Keratinocyte (primary cell): ENCODE measurements around the gene KANSL1. TPM values are rescaled to one million over a fixed set of nuclear protein-coding genes. Genes with fewer than 3 reads are reported as not detected.

Experiments used
- DNase-seq: peaks from one replicate; pipeline ENCODE4 v3.0.0-alpha.2; 2011; ENCODE audit warnings: low read depth, missing footprints, low spot score
- FAIRE-seq: peaks from 2 replicates; lab custom pipeline; 2011; peaks lifted over from hg19 to GRCh38; lab: Jason Lieb, UNC
- H2AFZ ChIP-seq: 2 replicates; pipeline ENCODE4 v1.6.0; 2012; ENCODE audit warnings: low read length, control low read depth, inconsistent platforms; ENCODE audit not compliant: control insufficient read depth
- H3K27ac ChIP-seq: 2 replicates; pipeline ENCODE4 v1.5.1; 2011; ENCODE audit warnings: low read length; ENCODE audit not compliant: control insufficient read depth, insufficient read depth
- H3K27me3 ChIP-seq: 3 replicates; pipeline ENCODE4 v1.6.0; 2011; ENCODE audit warnings: low read length; ENCODE audit not compliant: control insufficient read depth, insufficient read depth; ENCODE audit errors: extremely low read depth
- H3K36me3 ChIP-seq, 2 experiments: 2 replicates in 1 of 2; 3 replicates in 1 of 2; pipeline ENCODE4 v1.5.1; 2011; ENCODE audit warnings: low read length in 2 of 2, mild to moderate bottlenecking in 1 of 2; ENCODE audit not compliant: control insufficient read depth in 2 of 2, insufficient read depth in 2 of 2; ENCODE audit errors: extremely low read depth in 1 of 2
- H3K4me1 ChIP-seq: 3 replicates; pipeline ENCODE4 v1.5.1; 2011; ENCODE audit warnings: low read length; ENCODE audit not compliant: control insufficient read depth, insufficient read depth; ENCODE audit errors: extremely low read depth
- H3K4me2 ChIP-seq: 3 replicates; pipeline ENCODE4 v1.6.0; 2011; ENCODE audit warnings: low read depth, low read length; ENCODE audit not compliant: control insufficient read depth, insufficient read depth; ENCODE audit errors: extremely low read depth
- H3K4me3 ChIP-seq, 3 experiments: fragments of 200-600 bp in 1 of 3; sonication (generic) in 1 of 3; 2 replicates in 2 of 3; 3 replicates in 1 of 3; pipeline ENCODE4 v1.5.1; 2011 to 2016; ENCODE audit warnings: low read length in 3 of 3, mild to moderate bottlenecking in 3 of 3, control low read depth in 2 of 3, inconsistent platforms in 1 of 3, low read depth in 1 of 3, mixed read lengths in 1 of 3, mixed run types in 1 of 3, moderate library complexity in 1 of 3; ENCODE audit not compliant: control insufficient read depth in 2 of 3, insufficient read depth in 2 of 3; ENCODE audit errors: extremely low read depth in 1 of 3
- H3K79me2 ChIP-seq: 2 replicates; pipeline ENCODE4 v1.6.0; 2012; ENCODE audit warnings: low read length; ENCODE audit not compliant: control insufficient read depth, insufficient read depth
- H3K9ac ChIP-seq: 3 replicates; pipeline ENCODE4 v1.6.0; 2011; ENCODE audit warnings: low read length; ENCODE audit not compliant: control insufficient read depth, insufficient read depth; ENCODE audit errors: extremely low read depth
- H3K9me1 ChIP-seq: 3 replicates; pipeline ENCODE4 v1.6.0; 2011; ENCODE audit warnings: low read length; ENCODE audit not compliant: control insufficient read depth, insufficient read depth; ENCODE audit errors: extremely low read depth
- H3K9me3 ChIP-seq: 2 replicates; pipeline ENCODE4 v1.5.1; 2012; ENCODE audit warnings: low read depth, low read length; ENCODE audit not compliant: control insufficient read depth
- H4K20me1 ChIP-seq: 3 replicates; pipeline ENCODE4 v1.6.0; 2011; ENCODE audit warnings: low read length; ENCODE audit not compliant: control insufficient read depth, insufficient read depth; ENCODE audit errors: extremely low read depth
- CTCF ChIP-seq, 3 experiments: IDR thresholded peaks in 1 of 3; conservative IDR thresholded peaks in 1 of 3; optimal IDR thresholded peaks in 1 of 3; 2 replicates in 2 of 3; 3 replicates in 1 of 3; pipeline versions ENCODE3 to v1.5.1; 2011; ENCODE audit warnings: low read length in 3 of 3, mild to moderate bottlenecking in 3 of 3, moderate library complexity in 2 of 3, control low read depth in 1 of 3, inconsistent platforms in 1 of 3; ENCODE audit not compliant: insufficient read depth in 2 of 3; ENCODE audit errors: extremely low read depth in 1 of 3
- EZH2 ChIP-seq: IDR thresholded peaks from one replicate; pipeline ENCODE4 v1.6.1; 2012; ENCODE audit warnings: inconsistent platforms, mild to moderate bottlenecking, low read length, moderate library complexity
- dilution Hi-C: fragments of 300-500 bp; cut with MboI; formaldehyde crosslinking; loops from one replicate; pipeline ENCODE4 v1.7.0; 2020; ENCODE audit warnings: low sequenced_read_pairs; ENCODE audit not compliant: extremely low pct_ligation_motif_present
- polyA plus RNA-seq, 5 experiments: library from polyadenylated mRNA; depleted of rRNA in 3 of 5; stranded (reverse) in 3 of 5; stranded (forward) in 1 of 5; unstranded in 1 of 5; fragments of >200 nt; gene quantifications; 1 replicate in 1 of 5; 2 replicates in 3 of 5; 3 replicates in 1 of 5; pipeline versions ENCODE4 v1.2.1 to v1.2.3, GENCODE V29; 2011 to 2012; ENCODE audit warnings: missing spikeins in 2 of 5, low read depth in 1 of 5, low replicate concordance in 1 of 5

Gene KANSL1
- polyA plus RNA-seq, 1 donor (not counting 4 experiments of a cell fraction or from before 2014, with no cell fraction given) = 17.6 TPM

GRCh38 chr17:45987706-45988105 lies 205.5 kb downstream of the KANSL1 start:
- Histone ChIP-seq H3K9me1 (no peaks in the 10 kb centered on the region), H3K9ac (no peak overlapping the region), H3K4me2 (no peak overlapping the region), H2AFZ (no peak overlapping the region), H3K27me3 (peaks cover 4% of the 10 kb centered on the region), H3K79me2 (no peaks in the 10 kb centered on the region), H3K27ac (no peak overlapping the region), H3K4me1 (no peaks in the 10 kb centered on the region), H3K4me3 (no peak overlapping the region), H3K36me3 (no peaks in the 10 kb centered on the region), H3K9me3 (no peaks in the 10 kb centered on the region), H4K20me1 (no peaks in the 10 kb centered on the region)
- DNase-seq (no peak), FAIRE-seq (no peak)
- TF ChIP-seq EZH2 (no peak), CTCF (optimal IDR thresholded peaks at IDR 0.05 in 1 of 3, IDR thresholded peaks at IDR 0.05 in 1 of 3, conservative IDR thresholded peaks at IDR 0.05 in 1 of 3; ENCODE audit: extremely low read depth in 1 of 3, insufficient read depth in 2 of 3, low read length in 3 of 3) (no peak)
- dilution Hi-C loops = no loop called here

- Histone ChIP-seq H3K4me1 (no peaks in the 10 kb centered on the region), H3K9me3 (no peaks in the 10 kb centered on the region), H3K27me3 (peaks cover under 1% of the 10 kb centered on the region), H3K27ac (no peak overlapping the region), H3K4me2 (no peak overlapping the region), H3K36me3 (no peaks in the 10 kb centered on the region), H3K9me1 (no peaks in the 10 kb centered on the region), H3K79me2 (no peaks in the 10 kb centered on the region), H2AFZ (no peak overlapping the region), H3K9ac (no peak overlapping the region), H3K4me3 (no peak overlapping the region), H4K20me1 (no peaks in the 10 kb centered on the region)
- DNase-seq (no peak), FAIRE-seq (no peak)
- no peak for TF ChIP-seq CTCF (optimal IDR thresholded peaks at IDR 0.05 in 1 of 3, IDR thresholded peaks at IDR 0.05 in 1 of 3, conservative IDR thresholded peaks at IDR 0.05 in 1 of 3; ENCODE audit: extremely low read depth in 1 of 3, insufficient read depth in 2 of 3, low read length in 3 of 3)
- TF ChIP-seq EZH2 = no peak
- dilution Hi-C loops = no loop called here
These were observed 207.2 kb downstream of the KANSL1 start for GRCh38 chr17:45986056-45986455.
